Calu3 (cell line): Measurements from ENCODE around the gene SRXN1. TPM values are rescaled to one million over a fixed set of nuclear protein-coding genes. Genes with fewer than 3 reads are reported as not detected.
A peak's percentile ranks its signal among the peaks of the same experiment; 100 is the strongest.

ENCODE experiments used
- BruUV-seq: library from RNA; stranded (reverse); fragments of 400-500 nt; replicated peaks from 2 replicates; lab custom pipeline; 2021; lab: Mats Ljungman, UMichigan
- CTCF ChIA-PET: fragments of 300-600 bp; sonication (Branson Sonifier 250); formaldehyde crosslinking; loops from one replicate; lab custom pipeline; 2022; ENCODE audit warnings: antibody characterized with exemption; lab: Charles Lee
- DNase-seq: peaks from one replicate; pipeline ENCODE4 v3.0.0; 2022
- H3K27ac Mint-ChIP-seq: one replicate; pipeline ENCODE4 v1.8.0; 2022; ENCODE audit warnings: mixed read lengths; ENCODE audit not compliant: unreplicated experiment
- H3K27me3 Mint-ChIP-seq: one replicate; pipeline ENCODE4 v1.8.0; 2022; ENCODE audit warnings: mixed read lengths; ENCODE audit not compliant: unreplicated experiment
- H3K36me3 Mint-ChIP-seq: one replicate; pipeline ENCODE4 v1.8.0; 2022; ENCODE audit warnings: mild to moderate bottlenecking, moderate library complexity, mixed read lengths; ENCODE audit not compliant: insufficient read depth, unreplicated experiment
- H3K4me1 Mint-ChIP-seq: one replicate; pipeline ENCODE4 v1.8.0; 2022; ENCODE audit warnings: mild to moderate bottlenecking, low read depth, mixed read lengths; ENCODE audit not compliant: unreplicated experiment
- H3K4me3 Mint-ChIP-seq: one replicate; pipeline ENCODE4 v1.8.0; 2022; ENCODE audit warnings: mild to moderate bottlenecking, low read depth, moderate library complexity, mixed read lengths; ENCODE audit not compliant: unreplicated experiment
- H3K9me3 Mint-ChIP-seq: one replicate; pipeline ENCODE4 v1.8.0; 2022; ENCODE audit warnings: low read depth, mixed read lengths; ENCODE audit not compliant: unreplicated experiment
- intact Hi-C: fragments of 100-400 bp; cut with micrococcal nuclease; formaldehyde crosslinking; loops from one replicate; pipeline ENCODE4 v1.10.0; 2022; ENCODE audit not compliant: unreplicated experiment
- total RNA-seq: library from RNA; stranded (reverse); gene quantifications from 2 replicates; pipeline ENCODE4 v1.2.3, GENCODE V29; 2022
- TF ChIP-seq, protein P1 (sequence below): fragments of 200-600 bp; IDR thresholded peaks from one replicate; pipeline ENCODE4 v1.8.0; 2022; ENCODE audit warnings: antibody characterized with exemption; ENCODE audit not compliant: unreplicated experiment

The SRXN1 gene
- total RNA-seq, 1 experiment from 2014 or later, result 17.4 TPM

- Mint-ChIP-seq H3K27ac (peak overlapping the region; percentile 19), H3K36me3 (peaks cover 29% of the 10 kb centered on the region), H3K4me3 (peak overlapping the region; percentile 83), H3K4me1 (peaks cover 17% of the 10 kb centered on the region), H3K9me3 (no peaks in the 10 kb centered on the region), H3K27me3 (peaks cover 8% of the 10 kb centered on the region)
- intact Hi-C loops, result loop anchor here (5.0 kb wide), 1 partner anchor 85 kb away; no protein-coding TSS in a partner anchor
- BruUV-seq, result no TSS peak
- CTCF ChIA-PET, result interaction anchor here (0.9 kb wide), 1 partner anchor 14 kb away, joined by 4 read pairs; no protein-coding TSS in a partner anchor
- DNase-seq, result peak; percentile 20
- TF ChIP-seq, protein P1, sequence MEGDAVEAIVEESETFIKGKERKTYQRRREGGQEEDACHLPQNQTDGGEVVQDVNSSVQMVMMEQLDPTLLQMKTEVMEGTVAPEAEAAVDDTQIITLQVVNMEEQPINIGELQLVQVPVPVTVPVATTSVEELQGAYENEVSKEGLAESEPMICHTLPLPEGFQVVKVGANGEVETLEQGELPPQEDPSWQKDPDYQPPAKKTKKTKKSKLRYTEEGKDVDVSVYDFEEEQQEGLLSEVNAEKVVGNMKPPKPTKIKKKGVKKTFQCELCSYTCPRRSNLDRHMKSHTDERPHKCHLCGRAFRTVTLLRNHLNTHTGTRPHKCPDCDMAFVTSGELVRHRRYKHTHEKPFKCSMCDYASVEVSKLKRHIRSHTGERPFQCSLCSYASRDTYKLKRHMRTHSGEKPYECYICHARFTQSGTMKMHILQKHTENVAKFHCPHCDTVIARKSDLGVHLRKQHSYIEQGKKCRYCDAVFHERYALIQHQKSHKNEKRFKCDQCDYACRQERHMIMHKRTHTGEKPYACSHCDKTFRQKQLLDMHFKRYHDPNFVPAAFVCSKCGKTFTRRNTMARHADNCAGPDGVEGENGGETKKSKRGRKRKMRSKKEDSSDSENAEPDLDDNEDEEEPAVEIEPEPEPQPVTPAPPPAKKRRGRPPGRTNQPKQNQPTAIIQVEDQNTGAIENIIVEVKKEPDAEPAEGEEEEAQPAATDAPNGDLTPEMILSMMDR, result no peak
Measured at GRCh38 chr20:652615-653109, 338 bp downstream of the SRXN1 start.

DNA sequence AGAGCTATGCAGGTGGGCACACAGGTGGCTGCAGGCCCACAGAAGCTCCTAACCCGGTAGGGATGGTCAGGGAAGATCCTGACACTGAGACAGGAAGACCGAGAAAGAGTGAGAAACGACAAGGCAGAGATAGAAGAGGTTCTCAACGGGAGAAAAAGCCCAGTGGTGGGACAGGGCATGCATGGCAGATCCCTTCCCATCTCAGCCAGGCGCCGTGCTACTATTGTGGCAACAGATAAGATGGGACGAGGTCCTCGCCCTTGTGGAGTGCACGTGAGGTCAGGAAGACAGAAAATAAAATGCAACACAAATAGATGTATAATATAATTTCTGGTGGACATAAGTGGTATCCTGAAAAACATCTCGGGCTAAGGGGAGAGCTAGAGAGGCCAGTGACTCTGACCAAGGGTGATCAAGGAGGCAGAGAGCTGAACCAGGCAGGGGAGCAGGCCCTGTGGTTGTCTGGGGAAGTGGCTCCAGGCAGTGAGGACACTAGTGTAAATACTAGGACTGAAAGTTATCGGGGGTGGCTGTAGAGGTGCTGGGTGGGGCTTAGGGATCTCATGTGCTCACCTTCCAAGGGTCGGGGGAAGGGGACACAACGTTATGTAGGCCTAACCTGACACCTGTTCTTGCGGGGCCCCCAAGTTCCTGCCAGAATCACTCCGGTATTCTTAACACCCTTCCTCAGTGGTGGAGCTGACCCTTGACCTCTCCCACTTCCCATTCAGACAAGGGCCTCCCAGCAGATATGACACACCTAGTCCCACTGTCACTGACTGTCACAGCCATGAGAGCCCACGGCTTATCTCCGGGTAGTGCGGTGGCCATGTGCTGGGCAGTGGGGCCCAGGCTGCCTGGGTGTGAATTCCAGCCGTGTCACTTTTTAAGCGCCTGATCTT lies 1.0 kb downstream of the SRXN1 start:
- peaks cover 29% of the 10 kb centered on the region for H3K36me3 Mint-ChIP-seq
- H3K9me3 Mint-ChIP-seq, result no peaks in the 10 kb centered on the region
- no TSS peak for BruUV-seq
- CTCF ChIA-PET, result interaction anchor here (0.6 to 0.9 kb wide), 2 partner anchors 15 to 167 kb away, joined by 3 to 4 read pairs; no protein-coding TSS in a partner anchor
- peak overlapping the region; percentile 19 for H3K27ac Mint-ChIP-seq
- peaks cover under 1% of the 10 kb centered on the region for H3K27me3 Mint-ChIP-seq
- TF ChIP-seq, protein P1, result no peak
- no peak for DNase-seq
- H3K4me1 Mint-ChIP-seq, result peaks cover 17% of the 10 kb centered on the region
- H3K4me3 Mint-ChIP-seq, result peak overlapping the region; percentile 83
- intact Hi-C loops, result loop anchor here (5.0 kb wide), 1 partner anchor 85 kb away; no protein-coding TSS in a partner anchor

- H3K4me1 Mint-ChIP-seq, result peaks cover 17% of the 10 kb centered on the region
- BruUV-seq, result TSS peak; percentile 13
- no peaks in the 10 kb centered on the region for H3K9me3 Mint-ChIP-seq
- peaks cover 29% of the 10 kb centered on the region for H3K36me3 Mint-ChIP-seq
- CTCF ChIA-PET, result interaction anchor here (0.6 kb wide), 1 partner anchor 168 kb away, joined by 3 read pairs; no protein-coding TSS in a partner anchor
- H3K27ac Mint-ChIP-seq, result no peak overlapping the region
- H3K4me3 Mint-ChIP-seq, result no peak overlapping the region
- DNase-seq, result no peak
- intact Hi-C loops, result loop anchor here (5.0 kb wide), 1 partner anchor 86 kb away; no protein-coding TSS in a partner anchor
- TF ChIP-seq, protein P1, result no peak
- no peaks in the 10 kb centered on the region for H3K27me3 Mint-ChIP-seq
Measured at GRCh38 chr20:650954-651353, 2.0 kb downstream of the SRXN1 start.

DNA sequence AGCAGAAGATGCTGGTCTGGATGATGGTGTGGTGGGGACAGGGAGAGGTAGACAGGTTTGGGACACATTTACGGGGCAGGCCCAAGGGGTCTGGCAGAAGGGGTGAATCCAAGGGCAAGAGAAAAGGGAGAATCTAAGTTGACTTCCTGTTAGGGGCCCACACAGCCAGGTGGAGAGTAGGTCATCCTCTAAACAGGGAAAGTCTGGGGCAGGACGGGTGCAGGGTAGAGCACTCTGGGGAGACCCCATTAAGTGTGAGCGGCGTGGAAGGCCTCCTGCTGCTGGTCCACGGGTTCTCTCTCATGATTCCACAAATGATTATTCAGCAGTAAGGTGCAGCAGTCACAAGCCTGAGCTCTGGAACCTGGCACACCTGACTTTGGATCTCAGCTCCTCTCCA lies 2.7 kb downstream of the SRXN1 start:
- TF ChIP-seq, protein P1, result no peak
- CTCF ChIA-PET, result no interaction called here
- Mint-ChIP-seq H3K36me3 (peaks cover 25% of the 10 kb centered on the region), H3K9me3 (no peaks in the 10 kb centered on the region), H3K27me3 (no peaks in the 10 kb centered on the region), H3K27ac (no peak overlapping the region), H3K4me3 (no peak overlapping the region), H3K4me1 (peaks cover 17% of the 10 kb centered on the region)
- BruUV-seq, result no TSS peak
- intact Hi-C loops, result loop anchor here (5.0 kb wide), 1 partner anchor 87 kb away; no protein-coding TSS in a partner anchor
- DNase-seq, result no peak
